HCT116 (cell line): ENCODE measurements around the gene MPPED1. TPM values are rescaled to one million over a fixed set of nuclear protein-coding genes. Genes with fewer than 3 reads are reported as not detected.

Experiments
- ATAC-seq: fragments of 200-7000 bp; cut with Tn5 transposase; 2 replicates; pipeline ENCODE4 v1.9.1; 2020; ENCODE audit warnings: mild to moderate bottlenecking, moderate library complexity
- BruUV-seq: library from RNA; stranded (reverse); fragments of 400-500 nt; replicated peaks from 2 replicates; lab custom pipeline; 2021; lab: Mats Ljungman, UMichigan
- CTCF ChIA-PET: fragments of 300-600 bp; sonication (Branson Sonifier 250); formaldehyde crosslinking; loops from one replicate; lab custom pipeline; 2021; ENCODE audit warnings: antibody characterized with exemption; lab: Charles Lee
- POLR2A ChIA-PET: fragments of 300-600, 350-600 bp; sonication (Branson Sonifier 250); formaldehyde crosslinking; loops from one replicate; lab custom pipeline; 2021; ENCODE audit warnings: antibody characterized with exemption; lab: Charles Lee
- RAD21 ChIA-PET, 2 experiments: fragments of 300-600 bp; sonication (Branson Sonifier 250); formaldehyde crosslinking; loops; one replicate each; lab custom pipeline; 2023; ENCODE audit warnings: low total read pairs in 2 of 2; ENCODE audit not compliant: uncharacterized antibody in 2 of 2, unreplicated experiment in 2 of 2, low non-redundant PET in 1 of 2; lab: Charles Lee
- DNase-seq: peaks from one replicate; pipeline ENCODE4 v3.0.0-alpha.2; 2010; ENCODE audit warnings: low read depth, low spot score
- H2AFZ ChIP-seq: fragments of 200-600 bp; shearing (Covaris generic), sonication (generic); 2 replicates; pipeline ENCODE4 v1.6.1; 2017; ENCODE audit warnings: low read depth, mixed run types, mixed read lengths, antibody characterized with exemption, low read length; ENCODE audit not compliant: poor library complexity, severe bottlenecking
- H3K27ac ChIP-seq: 2 replicates; pipeline ENCODE4 v1.5.1; 2012; ENCODE audit warnings: low read depth, low read length
- H3K27me3 ChIP-seq: fragments of 200-600 bp; sonication (generic); 2 replicates; pipeline ENCODE4 v1.6.1; 2016; ENCODE audit warnings: mixed run types, low read length, mixed read lengths; ENCODE audit not compliant: insufficient read depth
- H3K36me3 ChIP-seq, 2 experiments: fragments of 200-500 bp in 1 of 2; fragments of 200-600 bp in 1 of 2; sonication (Bioruptor generic) in 1 of 2; sonication (generic) in 1 of 2; 2 replicates each; pipeline versions ENCODE4 v1.5.1 to v1.6.1; 2014 to 2016; ENCODE audit warnings: low read length in 2 of 2, inconsistent platforms in 1 of 2, mixed read lengths in 1 of 2, mixed run types in 1 of 2; ENCODE audit not compliant: insufficient read depth in 2 of 2, control insufficient read depth in 1 of 2
- H3K4me1 ChIP-seq, 2 experiments: fragments of 200-600 bp in 1 of 2; sonication (generic) in 1 of 2; 2 replicates each; pipeline versions ENCODE4 v1.5.1 to v1.6.1; 2012 to 2017; ENCODE audit warnings: low read length in 2 of 2, inconsistent platforms in 1 of 2, mild to moderate bottlenecking in 1 of 2, mixed read lengths in 1 of 2, mixed run types in 1 of 2, moderate library complexity in 1 of 2; ENCODE audit not compliant: insufficient read depth in 2 of 2, control insufficient read depth in 1 of 2
- H3K4me2 ChIP-seq: fragments of 200-600 bp; sonication (generic); 2 replicates; pipeline ENCODE4 v1.6.1; 2017; ENCODE audit warnings: mixed run types, low read length, mixed read lengths
- H3K4me3 ChIP-seq, 2 experiments: fragments of 200-600 bp in 1 of 2; sonication (generic) in 1 of 2; replicated peaks in 1 of 2; 2 replicates each; pipeline ENCODE4 v1.5.1; 2011 to 2016; ENCODE audit warnings: low read length in 2 of 2, control low read depth in 1 of 2, low read depth in 1 of 2, mild to moderate bottlenecking in 1 of 2, mixed read lengths in 1 of 2, mixed run types in 1 of 2
- H3K79me2 ChIP-seq: fragments of 200-600 bp; sonication (generic); 2 replicates; pipeline ENCODE4 v1.6.1; 2017; ENCODE audit warnings: mild to moderate bottlenecking, mixed run types, low read length, moderate library complexity, mixed read lengths; ENCODE audit not compliant: insufficient read depth
- H3K9ac ChIP-seq: fragments of 200-600 bp; sonication (generic); 2 replicates; pipeline ENCODE4 v1.6.1; 2016; ENCODE audit warnings: low read length, mixed read lengths
- H3K9me2 ChIP-seq: fragments of 200-600 bp; sonication (generic), shearing (Covaris generic); 2 replicates; pipeline ENCODE4 v1.6.1; 2017; ENCODE audit warnings: mixed run types, mild to moderate bottlenecking, moderate library complexity; ENCODE audit not compliant: insufficient read depth
- H3K9me3 ChIP-seq, 2 experiments: fragments of 200-500 bp in 1 of 2; fragments of 200-600 bp in 1 of 2; sonication (Bioruptor generic) in 1 of 2; sonication (generic) in 1 of 2; 2 replicates each; pipeline ENCODE4 v1.6.1; 2014 to 2017; ENCODE audit warnings: low read length in 2 of 2, mixed read lengths in 2 of 2, inconsistent platforms in 1 of 2, low read depth in 1 of 2, mild to moderate bottlenecking in 1 of 2, mixed run types in 1 of 2, moderate library complexity in 1 of 2; ENCODE audit not compliant: control insufficient read depth in 1 of 2, insufficient read depth in 1 of 2
- H4K20me1 ChIP-seq: fragments of 200-600 bp; sonication (generic), shearing (Covaris generic); 2 replicates; pipeline ENCODE4 v1.6.1; 2017; ENCODE audit warnings: mixed run types, mild to moderate bottlenecking, moderate library complexity; ENCODE audit not compliant: insufficient read depth
- RAD21 ChIP-seq: IDR thresholded peaks from 2 replicates; pipeline ENCODE4 v1.6.1; 2012; ENCODE audit warnings: low read depth, mild to moderate bottlenecking
- intact Hi-C: fragments of 100-400 bp; cut with micrococcal nuclease; formaldehyde crosslinking; loops from 2 replicates; pipeline ENCODE4 v1.10.0; 2022
- total RNA-seq: library from RNA; stranded (reverse); gene quantifications from one replicate; pipeline ENCODE4 v1.2.1, GENCODE V29; 2021; ENCODE audit not compliant: unreplicated experiment
- TF ChIP-seq, protein P1 (sequence below), 3 experiments: fragments of 200-600 bp in 1 of 3; sonication (generic) in 1 of 3; IDR thresholded peaks in 2 of 3; conservative IDR thresholded peaks in 1 of 3; 2 replicates each; pipeline ENCODE4 v1.5.1; 2012 to 2017; ENCODE audit warnings: low read depth in 2 of 3, low read length in 2 of 3, antibody characterized with exemption in 1 of 3, borderline replicate concordance in 1 of 3, control low read depth in 1 of 3, mild to moderate bottlenecking in 1 of 3, mixed read lengths in 1 of 3, mixed run types in 1 of 3, moderate library complexity in 1 of 3; ENCODE audit not compliant: insufficient read depth in 1 of 3
- TF ChIP-seq, protein P2 (sequence below): IDR thresholded peaks from 2 replicates; pipeline ENCODE4 v1.6.1; 2012
- TF ChIP-seq, protein P3 (sequence below): IDR thresholded peaks from 2 replicates; pipeline ENCODE4 v1.6.1; 2012
- TF ChIP-seq, protein P4 (sequence below): IDR thresholded peaks from 2 replicates; pipeline ENCODE4 v1.6.1; 2011; ENCODE audit warnings: mild to moderate bottlenecking, low read length, moderate library complexity; ENCODE audit not compliant: insufficient replicate concordance; ENCODE audit errors: extremely low read depth

The MPPED1 gene
- total RNA-seq, 1 experiment from 2014 or later, result not detected

DNA sequence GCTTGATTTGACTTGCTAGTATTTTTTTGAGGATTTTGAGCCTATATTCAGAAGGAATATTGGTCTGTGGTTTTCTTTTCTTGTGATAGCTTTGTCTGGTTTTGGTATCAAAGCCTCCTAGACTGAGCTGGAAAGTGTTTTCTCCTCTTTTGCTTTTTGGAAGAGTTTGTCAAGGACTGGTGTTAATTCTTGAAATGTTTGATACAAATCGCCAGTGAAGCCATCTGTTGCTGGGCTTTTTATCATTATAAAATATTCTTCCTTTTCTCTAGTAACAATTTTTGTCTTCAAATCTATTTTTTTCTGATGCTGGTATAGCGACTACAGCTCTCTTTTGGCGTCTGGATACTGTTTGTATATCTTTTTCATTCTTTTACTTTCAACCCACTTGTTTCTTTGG, 45.2 kb downstream of the MPPED1 start:
- H4K20me1 ChIP-seq, result no peaks in the 10 kb centered on the region
- DNase-seq (no peak), ATAC-seq (no peak)
- RAD21 ChIA-PET, result no interaction called here
- no peak overlapping the region for H3K4me2 ChIP-seq
- H3K9me3 ChIP-seq, result no peaks in the 10 kb centered on the region
- POLR2A ChIA-PET, result no interaction called here
- no peak overlapping the region for H3K9ac ChIP-seq
- H3K27ac ChIP-seq, result no peak overlapping the region
- H3K4me3 ChIP-seq, result no peak overlapping the region
- no peaks in the 10 kb centered on the region for H3K36me3 ChIP-seq
- intact Hi-C loops, result no loop called here
- CTCF ChIA-PET, result no interaction called here
- no peaks in the 10 kb centered on the region for H3K4me1 ChIP-seq
- no peak overlapping the region for H2AFZ ChIP-seq
- peaks cover 56% of the 10 kb centered on the region for H3K27me3 ChIP-seq
- BruUV-seq, result no TSS peak
- H3K79me2 ChIP-seq, result no peaks in the 10 kb centered on the region
- no peaks in the 10 kb centered on the region for H3K9me2 ChIP-seq
- TF ChIP-seq, protein P1, sequence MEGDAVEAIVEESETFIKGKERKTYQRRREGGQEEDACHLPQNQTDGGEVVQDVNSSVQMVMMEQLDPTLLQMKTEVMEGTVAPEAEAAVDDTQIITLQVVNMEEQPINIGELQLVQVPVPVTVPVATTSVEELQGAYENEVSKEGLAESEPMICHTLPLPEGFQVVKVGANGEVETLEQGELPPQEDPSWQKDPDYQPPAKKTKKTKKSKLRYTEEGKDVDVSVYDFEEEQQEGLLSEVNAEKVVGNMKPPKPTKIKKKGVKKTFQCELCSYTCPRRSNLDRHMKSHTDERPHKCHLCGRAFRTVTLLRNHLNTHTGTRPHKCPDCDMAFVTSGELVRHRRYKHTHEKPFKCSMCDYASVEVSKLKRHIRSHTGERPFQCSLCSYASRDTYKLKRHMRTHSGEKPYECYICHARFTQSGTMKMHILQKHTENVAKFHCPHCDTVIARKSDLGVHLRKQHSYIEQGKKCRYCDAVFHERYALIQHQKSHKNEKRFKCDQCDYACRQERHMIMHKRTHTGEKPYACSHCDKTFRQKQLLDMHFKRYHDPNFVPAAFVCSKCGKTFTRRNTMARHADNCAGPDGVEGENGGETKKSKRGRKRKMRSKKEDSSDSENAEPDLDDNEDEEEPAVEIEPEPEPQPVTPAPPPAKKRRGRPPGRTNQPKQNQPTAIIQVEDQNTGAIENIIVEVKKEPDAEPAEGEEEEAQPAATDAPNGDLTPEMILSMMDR (IDR thresholded peaks at IDR 0.05 in 2 of 3, conservative IDR thresholded peaks at IDR 0.05 in 1 of 3; ENCODE audit: borderline replicate concordance in 1 of 3, insufficient read depth in 1 of 3, low read depth in 2 of 3, low read length in 2 of 3), result no peak
- TF ChIP-seq, protein P2, sequence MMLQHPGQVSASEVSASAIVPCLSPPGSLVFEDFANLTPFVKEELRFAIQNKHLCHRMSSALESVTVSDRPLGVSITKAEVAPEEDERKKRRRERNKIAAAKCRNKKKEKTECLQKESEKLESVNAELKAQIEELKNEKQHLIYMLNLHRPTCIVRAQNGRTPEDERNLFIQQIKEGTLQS, result no peak
- no peak for TF ChIP-seq RAD21
- TF ChIP-seq, protein P3, sequence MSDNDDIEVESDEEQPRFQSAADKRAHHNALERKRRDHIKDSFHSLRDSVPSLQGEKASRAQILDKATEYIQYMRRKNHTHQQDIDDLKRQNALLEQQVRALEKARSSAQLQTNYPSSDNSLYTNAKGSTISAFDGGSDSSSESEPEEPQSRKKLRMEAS, result no peak
- TF ChIP-seq, protein P4, sequence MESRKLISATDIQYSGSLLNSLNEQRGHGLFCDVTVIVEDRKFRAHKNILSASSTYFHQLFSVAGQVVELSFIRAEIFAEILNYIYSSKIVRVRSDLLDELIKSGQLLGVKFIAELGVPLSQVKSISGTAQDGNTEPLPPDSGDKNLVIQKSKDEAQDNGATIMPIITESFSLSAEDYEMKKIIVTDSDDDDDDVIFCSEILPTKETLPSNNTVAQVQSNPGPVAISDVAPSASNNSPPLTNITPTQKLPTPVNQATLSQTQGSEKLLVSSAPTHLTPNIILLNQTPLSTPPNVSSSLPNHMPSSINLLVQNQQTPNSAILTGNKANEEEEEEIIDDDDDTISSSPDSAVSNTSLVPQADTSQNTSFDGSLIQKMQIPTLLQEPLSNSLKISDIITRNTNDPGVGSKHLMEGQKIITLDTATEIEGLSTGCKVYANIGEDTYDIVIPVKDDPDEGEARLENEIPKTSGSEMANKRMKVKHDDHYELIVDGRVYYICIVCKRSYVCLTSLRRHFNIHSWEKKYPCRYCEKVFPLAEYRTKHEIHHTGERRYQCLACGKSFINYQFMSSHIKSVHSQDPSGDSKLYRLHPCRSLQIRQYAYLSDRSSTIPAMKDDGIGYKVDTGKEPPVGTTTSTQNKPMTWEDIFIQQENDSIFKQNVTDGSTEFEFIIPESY, result no peak
